GM19193 (cell line): Measurements from ENCODE around the gene FCN2.

ENCODE experiments used
- POLR2A ChIP-seq: IDR thresholded peaks from 4 replicates; pipeline ENCODE4 v1.6.1; 2011; ENCODE audit not compliant: insufficient read depth, insufficient read length; ENCODE audit errors: extremely low read depth

The FCN2 gene

DNA sequence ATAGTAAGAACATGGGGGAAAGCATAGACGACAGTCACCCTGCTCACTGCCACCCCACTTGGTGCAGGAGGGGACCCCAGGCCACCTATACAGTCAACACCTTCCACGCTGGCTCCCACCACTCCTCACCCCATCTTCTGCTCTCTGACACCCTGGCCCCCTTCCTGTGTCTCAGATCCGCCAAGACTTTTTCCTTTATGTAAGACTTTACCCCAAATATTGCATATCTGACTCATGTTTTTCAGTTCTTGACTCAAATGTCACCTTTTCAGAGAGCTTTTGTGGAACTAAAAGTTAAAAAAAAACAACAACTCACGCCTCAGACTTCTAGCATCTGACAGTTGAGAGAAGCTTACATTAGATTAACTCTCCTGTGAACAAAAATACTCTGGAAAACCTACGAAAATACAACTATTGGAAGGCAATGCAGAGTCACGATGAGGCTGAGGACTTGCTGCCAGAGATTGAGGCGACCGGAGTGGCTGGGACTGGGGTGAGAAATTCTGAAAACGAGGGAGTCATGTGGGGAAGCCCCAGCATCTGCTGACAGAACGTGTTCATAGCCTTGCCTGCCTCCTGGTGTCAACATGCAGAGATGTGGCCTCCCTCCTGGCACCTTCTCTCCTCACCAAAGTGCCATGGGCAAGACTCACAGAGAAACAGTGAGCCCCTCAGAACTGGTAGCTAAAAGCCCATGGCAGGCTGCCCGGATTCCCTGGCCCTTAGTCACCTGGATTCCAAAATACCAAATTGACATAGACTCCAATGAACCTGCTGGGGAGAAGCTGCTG, 22.4 kb upstream of the FCN2 start:
- TF ChIP-seq POLR2A: peak; percentile 51

DNA sequence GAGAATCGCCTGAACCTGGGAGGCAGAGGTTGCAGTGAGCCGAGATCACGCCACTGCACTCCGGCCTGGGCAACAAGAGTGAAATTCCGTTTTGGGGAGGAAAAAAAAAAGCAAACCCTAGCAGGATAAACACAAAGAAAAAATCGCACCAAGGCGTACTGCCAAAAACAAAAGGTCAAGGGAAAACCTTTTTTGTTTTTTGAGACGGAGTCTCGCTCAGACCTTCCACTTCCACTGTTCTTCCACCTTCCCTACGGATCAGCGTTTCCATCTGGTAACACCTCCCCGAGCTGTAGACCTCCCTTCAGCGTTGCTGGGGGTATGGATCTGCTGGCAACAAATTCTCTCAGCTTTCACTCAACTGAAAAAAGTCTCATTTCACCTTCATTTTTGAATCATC, 20.1 kb upstream of the FCN2 start:
- no peak for TF ChIP-seq POLR2A

DNA sequence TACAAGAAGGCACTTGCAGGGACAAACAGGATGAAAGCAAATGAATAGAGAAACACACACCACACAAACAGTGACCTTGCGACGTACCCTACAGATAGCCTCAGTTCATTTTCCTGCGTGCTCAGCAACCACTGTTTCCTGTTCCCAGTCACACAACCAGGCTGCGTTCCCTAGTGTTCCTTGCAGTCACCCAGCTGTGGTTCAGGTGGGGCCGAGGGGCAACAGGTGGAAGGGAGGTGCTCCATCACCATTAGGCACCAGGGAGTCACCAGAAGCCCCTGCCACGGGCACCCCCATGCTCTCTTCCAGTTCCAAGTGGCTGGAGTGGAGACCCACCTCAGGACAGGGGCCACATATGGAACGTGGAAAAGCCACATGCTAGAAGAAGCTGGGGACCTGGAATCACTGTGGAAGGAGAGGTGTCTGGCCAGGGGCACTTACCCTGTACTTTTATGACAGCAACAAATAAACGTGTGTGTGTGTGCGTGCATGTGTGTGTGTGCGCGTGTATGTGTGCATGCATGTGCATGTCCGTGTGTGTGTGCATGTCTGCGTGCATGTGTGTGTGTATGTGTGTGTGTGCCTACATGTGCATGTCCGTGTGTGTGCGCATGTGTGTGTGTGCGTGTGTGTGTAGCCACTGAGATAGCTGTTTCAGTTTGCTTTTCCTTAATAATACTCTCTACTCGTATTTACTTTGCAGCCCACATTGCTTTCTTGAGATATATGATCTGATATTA, 18.8 kb upstream of the FCN2 start:
- TF ChIP-seq POLR2A: no peak

DNA sequence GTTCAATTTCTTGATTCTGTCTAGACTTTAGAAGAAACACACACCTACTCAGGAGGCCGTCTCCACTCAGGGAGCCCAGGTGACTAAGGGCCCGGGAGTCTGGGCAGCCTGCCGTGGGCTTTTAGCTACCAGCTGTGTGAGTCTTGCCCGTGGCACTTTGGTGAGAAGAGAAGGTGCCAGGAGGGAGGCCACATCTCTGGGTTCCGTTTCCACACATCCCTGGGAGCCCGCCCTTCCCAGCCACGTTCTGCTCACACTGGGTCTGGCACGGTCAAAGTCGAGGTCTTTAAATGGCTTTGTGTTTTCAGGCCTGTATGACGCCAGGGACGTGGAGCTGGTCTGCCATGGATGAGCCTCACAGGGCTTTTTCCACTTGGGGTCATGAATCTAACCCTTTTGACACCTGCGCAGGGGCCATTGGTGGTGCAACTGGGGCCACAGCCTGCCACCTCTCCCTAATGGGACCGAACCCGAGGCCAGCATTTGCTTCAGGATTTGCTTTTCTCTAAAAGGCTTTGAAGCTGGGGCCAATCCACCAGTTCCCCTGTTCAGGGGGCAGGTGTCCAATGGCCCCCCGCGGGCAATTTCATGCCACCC, 17.2 kb upstream of the FCN2 start:
- TF ChIP-seq POLR2A: no peak

DNA sequence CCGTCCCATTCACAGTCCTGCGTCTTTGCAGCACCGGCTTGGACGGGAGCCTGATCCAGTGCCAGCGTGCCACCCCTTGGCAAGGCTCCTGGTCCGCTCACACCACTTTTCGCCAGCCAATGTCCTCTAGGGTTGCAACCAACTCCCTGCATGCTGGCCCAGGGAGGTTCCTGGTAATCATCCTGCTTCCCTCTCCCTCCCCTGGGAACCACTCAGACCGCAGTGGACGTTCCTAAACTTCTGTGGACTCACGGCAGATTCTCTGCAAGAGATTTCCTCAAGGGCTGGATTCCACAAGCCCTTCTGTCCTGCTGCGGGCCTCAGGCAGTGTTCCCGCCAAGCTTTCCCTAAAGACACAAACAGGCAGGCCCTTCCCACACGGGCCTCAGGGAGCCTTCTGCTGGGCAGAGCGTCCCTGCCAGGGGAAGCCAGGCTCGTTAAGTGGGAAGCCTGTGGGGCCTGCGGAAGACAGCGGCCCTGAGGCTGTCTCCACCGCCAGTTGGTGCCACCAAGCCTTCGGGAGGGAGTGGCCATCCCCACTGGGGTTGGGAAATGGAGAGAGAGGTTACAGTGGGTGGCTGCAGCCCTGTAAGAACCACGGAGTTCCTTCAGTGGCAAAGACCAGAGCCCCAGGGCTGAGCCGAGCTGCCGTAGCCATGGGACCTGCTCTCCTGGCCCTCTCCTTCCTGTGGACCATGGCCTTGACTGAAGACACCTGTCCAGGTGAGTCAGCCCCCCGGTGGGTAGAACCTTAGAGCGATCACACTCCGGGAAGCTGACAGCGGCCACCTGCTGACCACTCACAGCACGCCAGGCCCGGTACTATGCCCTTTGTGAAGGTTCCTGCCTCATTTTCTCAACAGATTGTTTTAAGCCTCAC, 16.4 kb upstream of the FCN2 start:
- TF ChIP-seq POLR2A: no peak

DNA sequence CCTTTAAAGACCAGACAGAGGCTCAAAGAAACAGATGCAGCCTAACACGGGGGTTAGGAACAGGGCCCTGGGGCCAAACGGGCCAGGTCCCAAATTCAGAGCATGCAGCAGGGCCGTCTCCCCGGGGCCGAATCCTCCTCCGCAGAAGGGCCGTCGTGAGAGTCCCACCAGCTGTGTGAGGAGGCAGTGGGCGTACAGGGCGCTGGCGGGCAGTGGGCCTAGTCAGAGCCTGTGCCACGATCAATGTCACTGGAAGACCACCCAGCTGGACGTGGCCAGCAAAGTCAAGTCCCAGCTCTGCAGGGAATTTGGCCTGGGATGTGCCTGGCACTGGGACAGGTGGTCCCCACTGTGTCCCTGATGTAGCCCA, 15.8 kb upstream of the FCN2 start:
- TF ChIP-seq POLR2A: no peak

DNA sequence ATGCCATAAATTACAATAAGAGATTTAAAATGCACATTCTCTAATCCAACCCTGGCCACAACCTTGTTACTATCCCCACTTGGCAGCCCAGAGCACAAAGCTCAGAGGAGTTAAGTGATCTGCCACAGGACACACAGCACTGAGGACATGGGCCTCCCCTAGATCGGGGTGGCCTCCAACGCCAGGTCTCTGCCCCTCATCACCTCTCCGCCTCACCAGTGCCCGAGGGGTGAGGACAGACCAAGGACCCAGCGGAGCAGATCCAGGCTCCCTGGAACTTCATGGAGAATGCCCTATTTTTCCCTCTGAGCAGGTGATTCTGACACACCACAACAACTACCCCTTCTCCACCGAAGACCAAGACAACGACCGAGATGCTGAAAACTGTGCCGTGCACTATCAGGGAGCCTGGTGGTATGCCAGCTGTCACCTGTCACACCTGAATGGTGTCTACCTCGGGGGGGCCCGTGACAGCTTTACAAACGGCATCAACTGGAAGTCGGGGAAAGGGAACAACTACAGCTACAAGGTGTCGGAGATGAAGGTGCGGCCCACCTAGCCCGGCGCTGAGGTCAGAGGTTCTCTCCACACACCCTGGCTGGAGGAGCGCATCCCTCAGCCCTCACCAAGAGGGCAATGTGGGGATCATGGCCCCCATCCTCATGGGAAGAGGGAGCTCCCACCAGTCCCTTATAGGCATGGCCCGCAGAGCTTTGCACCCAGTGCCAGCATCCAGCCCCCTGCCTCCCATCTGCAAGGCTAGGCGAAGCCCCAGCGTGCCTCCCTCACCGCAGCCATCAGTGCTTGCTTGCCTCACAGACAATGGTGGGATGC, 12.5 kb upstream of the FCN2 start:
- TF ChIP-seq POLR2A: no peak

DNA sequence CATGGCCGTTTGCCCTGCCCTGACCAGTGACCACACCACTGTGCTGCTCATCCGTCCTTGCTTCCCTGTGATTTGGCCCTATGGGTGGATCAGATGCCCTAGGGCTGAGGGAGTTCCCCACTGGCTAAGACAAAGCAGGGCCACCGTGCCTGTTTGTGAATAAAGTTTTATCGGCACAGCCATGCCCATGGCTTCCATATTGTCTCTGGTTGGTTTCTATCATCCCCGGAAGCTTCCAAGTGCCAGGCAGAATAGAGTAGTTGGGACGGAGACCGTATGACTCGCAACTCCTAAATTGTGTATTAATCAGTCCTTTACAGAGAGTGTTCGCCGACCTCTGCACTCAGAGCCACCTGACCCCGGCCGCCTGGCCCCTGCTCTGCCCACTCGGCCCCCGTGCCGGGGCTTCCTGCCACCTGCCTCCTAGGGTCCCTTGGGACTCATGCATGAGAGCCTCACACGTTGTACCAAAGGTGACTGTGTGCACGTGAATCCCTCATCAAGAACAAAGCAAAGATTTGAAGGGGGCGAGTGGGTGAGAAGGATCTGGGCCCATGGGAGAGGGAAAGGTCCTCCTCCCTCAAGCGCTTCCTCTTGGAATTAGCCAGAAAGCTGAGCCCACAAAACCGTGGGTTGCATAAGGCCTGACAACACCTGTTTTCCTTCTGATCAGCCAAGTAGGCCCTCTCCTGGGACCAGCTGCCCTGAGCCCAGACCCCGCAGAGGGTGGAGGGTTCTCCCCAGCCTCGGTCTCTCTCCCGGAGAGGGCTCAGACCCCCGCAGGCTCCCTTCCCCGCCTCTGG, 11.7 kb upstream of the FCN2 start:
- TF ChIP-seq POLR2A: no peak

DNA sequence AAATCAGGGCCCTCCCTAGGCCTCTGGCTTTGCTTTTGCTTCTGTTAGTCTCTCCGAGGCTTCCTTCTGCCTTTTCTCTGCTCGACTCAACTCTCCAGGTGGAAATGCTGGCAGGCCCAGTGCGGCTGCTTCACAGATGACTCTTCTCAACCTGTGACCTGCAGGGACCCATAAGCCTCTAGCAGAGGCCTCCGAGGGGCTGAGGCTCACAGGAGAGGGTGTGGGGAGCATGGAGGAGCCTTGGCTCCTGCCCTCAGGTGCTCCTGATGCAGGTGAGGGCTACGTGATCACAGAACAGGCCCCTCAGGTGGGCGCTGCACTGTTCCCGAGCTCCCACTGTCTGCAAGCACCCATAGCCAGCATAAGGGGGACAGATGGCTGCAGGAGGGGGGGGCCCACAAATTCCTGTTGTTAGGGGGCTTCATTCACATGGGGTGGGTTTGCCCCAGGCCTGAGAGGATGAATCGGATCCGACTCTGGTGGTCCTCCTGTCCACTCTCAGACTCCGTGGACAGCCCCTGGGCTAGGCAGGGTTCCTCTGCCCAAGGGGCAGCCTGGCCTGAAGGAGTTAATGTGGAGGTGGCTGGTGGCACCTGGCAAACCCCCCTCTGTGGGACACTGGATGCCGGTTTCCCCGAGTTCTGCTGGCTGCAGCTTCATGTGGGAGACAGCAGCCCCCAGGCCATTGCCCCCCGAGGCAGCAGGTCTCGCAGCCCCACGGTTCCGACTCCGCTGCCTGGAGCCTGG, 10.9 kb upstream of the FCN2 start:
- no peak for TF ChIP-seq POLR2A

DNA sequence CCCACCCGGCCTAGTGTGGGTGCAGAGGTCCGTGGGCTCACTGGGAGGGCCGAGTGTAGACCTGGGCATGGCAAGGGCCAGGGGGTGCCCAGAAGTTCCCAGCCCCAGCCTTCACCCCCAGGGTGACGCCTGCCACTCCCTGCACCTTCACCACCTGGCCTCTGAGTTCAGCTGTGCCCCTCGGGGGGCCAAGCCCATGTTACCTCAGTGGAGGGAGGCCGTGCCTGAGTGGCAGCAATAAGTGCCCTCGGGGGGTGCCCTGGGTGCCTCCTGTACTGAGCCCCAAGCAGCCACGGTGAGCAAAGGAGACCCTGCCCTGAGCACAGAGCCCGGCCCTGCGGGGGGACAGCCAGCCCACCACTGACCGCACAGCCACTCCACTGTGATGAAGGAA, 10.3 kb upstream of the FCN2 start:
- no peak for TF ChIP-seq POLR2A

DNA sequence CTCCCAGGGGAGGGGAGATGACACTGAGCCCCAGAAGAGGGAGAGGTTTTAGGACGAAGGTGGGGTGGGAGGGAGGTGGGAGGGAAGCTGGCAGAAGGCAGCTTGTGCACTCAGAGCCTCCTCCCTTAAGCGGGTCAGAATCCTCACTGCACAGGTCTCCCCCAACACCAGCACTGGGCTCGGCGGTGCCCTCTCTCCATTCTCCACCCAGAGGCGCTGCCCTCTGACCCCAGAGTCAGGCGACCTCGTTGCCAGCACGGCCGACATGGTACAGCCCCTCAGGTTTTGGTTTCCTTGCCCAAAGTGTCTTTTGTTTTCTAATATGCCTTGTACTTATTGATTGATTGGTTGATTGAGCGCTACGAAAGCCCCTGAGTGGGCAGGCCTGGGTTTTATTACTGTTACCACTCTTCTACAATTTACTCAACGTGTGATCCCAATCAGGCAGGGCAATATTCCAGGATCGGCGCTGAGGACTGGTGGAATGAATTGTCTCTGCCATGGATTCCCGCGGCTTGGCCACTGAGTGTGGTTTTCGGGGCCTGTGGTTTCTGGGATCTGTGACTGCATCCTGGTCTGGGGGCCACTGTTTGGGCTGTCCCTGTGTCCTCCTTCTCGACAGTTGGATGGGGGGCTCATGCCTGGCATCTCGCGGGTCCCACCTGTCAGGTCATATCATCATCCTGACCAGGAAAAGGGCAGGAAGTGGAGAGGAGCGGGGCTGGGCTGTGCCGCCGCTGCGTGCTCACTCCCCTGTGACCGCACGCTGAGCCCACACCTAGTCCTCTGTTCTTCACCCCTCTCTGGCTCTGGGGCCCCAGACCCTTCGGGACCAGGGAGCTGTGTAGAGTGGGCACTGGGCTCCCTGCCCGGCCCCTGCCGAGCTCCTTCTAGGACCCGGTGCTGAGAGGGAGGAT, 9.6 kb upstream of the FCN2 start:
- no peak for TF ChIP-seq POLR2A
